CD8-positive, alpha-beta memory T cell (primary cell): ENCODE data around the gene TEKTIP1. TPM values are rescaled to one million over a fixed set of nuclear protein-coding genes. Genes with fewer than 3 reads are reported as not detected.

ENCODE experiments used
- CTCF ChIA-PET: fragments of 350-600 bp; sonication (Branson Sonifier 250); formaldehyde crosslinking; loops from one replicate; lab custom pipeline; 2021; ENCODE audit warnings: antibody characterized with exemption; lab: Charles Lee
- POLR2A ChIA-PET: fragments of 350-600 bp; sonication (Branson Sonifier 250); formaldehyde crosslinking; loops from one replicate; lab custom pipeline; 2021; ENCODE audit warnings: antibody characterized with exemption; lab: Charles Lee
- DNase-seq, 5 donors: peaks; one replicate each; pipeline versions ENCODE4 v3.0.0 to v3.0.0-alpha.2; 2020 to 2022; ENCODE audit warnings: mixed read lengths in 1 of 5
- H3K27ac ChIP-seq: one replicate; pipeline ENCODE4 v1.7.0; 2013; ENCODE audit warnings: low read depth, mild to moderate bottlenecking, low read length, moderate library complexity
- H3K27me3 ChIP-seq: 2 replicates; pipeline ENCODE4 v1.7.0; 2013; ENCODE audit warnings: low read length, mild to moderate bottlenecking; ENCODE audit not compliant: insufficient read depth, poor library complexity, severe bottlenecking
- H3K36me3 ChIP-seq: 2 replicates; pipeline ENCODE4 v1.7.0; 2013; ENCODE audit warnings: mild to moderate bottlenecking, low read length, moderate library complexity; ENCODE audit not compliant: insufficient read depth
- H3K4me1 ChIP-seq: 2 replicates; pipeline ENCODE4 v1.7.0; 2013; ENCODE audit warnings: mild to moderate bottlenecking, low read length, moderate library complexity; ENCODE audit not compliant: insufficient read depth
- H3K4me3 ChIP-seq: 2 replicates; pipeline ENCODE4 v1.7.0; 2013; ENCODE audit warnings: mild to moderate bottlenecking, low read length
- H3K9me3 ChIP-seq: 2 replicates; pipeline ENCODE4 v1.7.0; 2013; ENCODE audit warnings: mild to moderate bottlenecking, low read length
- H3K27ac Mint-ChIP-seq, 8 donors: one replicate each; pipeline ENCODE4 v1.8.0; 2020 to 2021; ENCODE audit warnings: mixed read lengths in 8 of 8, mild to moderate bottlenecking in 6 of 8, inconsistent platforms in 3 of 8, moderate library complexity in 3 of 8
- H3K27me3 Mint-ChIP-seq, 2 donors: one replicate each; pipeline ENCODE4 v1.8.0; 2020 to 2021; ENCODE audit warnings: mixed read lengths in 2 of 2, mild to moderate bottlenecking in 1 of 2, moderate library complexity in 1 of 2
- H3K36me3 Mint-ChIP-seq, 3 donors: one replicate each; pipeline ENCODE4 v1.8.0; 2020 to 2021; ENCODE audit warnings: mixed read lengths in 3 of 3, inconsistent platforms in 1 of 3, mild to moderate bottlenecking in 1 of 3
- H3K4me1 Mint-ChIP-seq, 3 donors: one replicate each; pipeline ENCODE4 v1.8.0; 2020 to 2021; ENCODE audit warnings: mixed read lengths in 3 of 3, inconsistent platforms in 1 of 3, mild to moderate bottlenecking in 1 of 3
- H3K4me3 Mint-ChIP-seq, 7 donors: one replicate each; pipeline ENCODE4 v1.8.0; 2020 to 2021; ENCODE audit warnings: mixed read lengths in 7 of 7, mild to moderate bottlenecking in 6 of 7, moderate library complexity in 4 of 7, inconsistent platforms in 2 of 7
- H3K9me3 Mint-ChIP-seq, 5 donors: one replicate each; pipeline ENCODE4 v1.8.0; 2020 to 2022; ENCODE audit warnings: mixed read lengths in 5 of 5, mild to moderate bottlenecking in 3 of 5, moderate library complexity in 2 of 5, inconsistent platforms in 1 of 5
- polyA plus RNA-seq: library from polyadenylated mRNA; unstranded; fragments of 300-500 nt; fragmentation: Illumina TruSeq; gene quantifications from one replicate; pipeline ENCODE4 v1.2.3, GENCODE V29; 2021
- total RNA-seq, 2 experiments: library from RNA; stranded (reverse); gene quantifications; one replicate each; pipeline ENCODE4 v1.2.3, GENCODE V29; 2021

TEKTIP1 gene
- total and polyA plus RNA-seq, 3 experiments from 2014 or later: 0.38 to 1.2 (median 1.0) TPM

DNA sequence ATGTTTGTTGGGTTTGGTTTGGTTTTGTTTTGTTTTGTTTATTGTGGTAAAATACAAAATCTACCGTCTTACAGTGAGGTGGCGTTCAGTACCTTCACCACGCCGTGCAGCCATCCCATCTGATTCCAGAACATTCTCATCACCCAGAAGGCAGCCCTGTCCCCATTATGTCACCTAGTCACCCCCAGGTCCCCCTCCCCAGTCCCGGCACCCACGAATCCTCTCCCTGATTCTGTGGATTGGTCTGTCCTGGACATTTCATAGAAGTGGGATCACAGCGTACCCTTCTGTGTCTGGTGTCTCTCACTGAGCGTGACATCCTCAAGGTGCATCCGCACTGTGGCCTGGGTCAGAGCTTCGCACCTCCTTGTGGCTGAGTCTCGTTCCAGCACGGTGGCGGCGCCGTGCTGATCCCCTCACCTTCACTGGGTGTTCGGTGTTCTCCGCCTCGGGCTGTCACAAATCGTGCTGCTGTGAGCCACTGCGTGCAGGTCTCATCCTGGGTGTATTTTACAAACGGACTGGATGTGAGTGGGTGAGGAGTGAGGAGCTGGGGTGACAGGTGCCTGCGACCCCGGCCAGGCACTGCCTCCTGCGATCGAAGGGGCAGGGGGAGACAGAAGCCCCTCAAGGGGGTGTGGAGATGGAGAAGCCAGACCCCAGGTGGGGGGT lies 580 bp upstream of the TEKTIP1 start:
- Histone ChIP-seq H3K4me1 (no peaks in the 10 kb centered on the region), H3K9me3 (no peaks in the 10 kb centered on the region), H3K27me3 (no peaks in the 10 kb centered on the region), H3K4me3 (no peak overlapping the region), H3K36me3 (no peaks in the 10 kb centered on the region), H3K27ac (no peak overlapping the region)
- peak overlapping the region in 1 of 7 donors; percentile 36 for H3K4me3 Mint-ChIP-seq
- H3K9me3 Mint-ChIP-seq: no peaks in the 10 kb centered on the region
- H3K27me3 Mint-ChIP-seq: no peaks in the 10 kb centered on the region
- peaks cover 0 to 1% (median 0%) of the 10 kb centered on the region in 3 donors for H3K4me1 Mint-ChIP-seq
- POLR2A ChIA-PET: no interaction called here
- no peak for DNase-seq
- H3K27ac Mint-ChIP-seq: peak overlapping the region in 5 of 8 donors; percentile 6 to 64 (median 43)
- H3K36me3 Mint-ChIP-seq: peaks cover 0 to 43% (median 3%) of the 10 kb centered on the region in 3 donors
- CTCF ChIA-PET: no interaction called here

DNA sequence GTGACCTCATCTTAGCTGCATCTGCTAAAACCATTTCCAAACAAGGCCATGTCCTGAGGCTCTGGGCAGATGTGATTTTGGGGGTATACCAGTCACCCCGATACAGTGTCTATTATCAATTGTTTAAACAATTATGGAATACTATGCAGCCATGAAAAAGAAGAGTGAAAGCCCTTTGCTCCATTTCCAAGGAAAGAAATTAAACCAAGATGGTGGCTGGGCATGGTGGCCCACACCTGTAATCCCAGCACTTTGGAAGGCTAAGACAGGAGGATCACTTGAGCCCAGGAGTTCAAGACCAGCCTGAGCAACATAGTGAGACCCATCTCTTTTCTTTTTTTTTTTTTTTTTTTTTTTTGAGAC lies 763 bp downstream of the TEKTIP1 start:
- Histone ChIP-seq H3K36me3 (no peaks in the 10 kb centered on the region), H3K4me1 (no peaks in the 10 kb centered on the region), H3K4me3 (no peak overlapping the region), H3K27me3 (no peaks in the 10 kb centered on the region), H3K27ac (no peak overlapping the region), H3K9me3 (no peaks in the 10 kb centered on the region)
- Mint-ChIP-seq H3K4me1 (peaks cover 0 to 1% (median 0%) of the 10 kb centered on the region in 3 donors), H3K27me3 (no peaks in the 10 kb centered on the region), H3K4me3 (no peak overlapping the region), H3K36me3 (peaks cover 0 to 33% (median 3%) of the 10 kb centered on the region in 3 donors), H3K9me3 (no peaks in the 10 kb centered on the region), H3K27ac (peak overlapping the region in 2 of 8 donors; percentile 42 to 61)
- CTCF ChIA-PET: interaction anchor here (0.6 kb wide), 1 partner anchor 42 kb away, joined by 4 read pairs; no protein-coding TSS in a partner anchor
- DNase-seq: no peak
- POLR2A ChIA-PET: no interaction called here

DNA sequence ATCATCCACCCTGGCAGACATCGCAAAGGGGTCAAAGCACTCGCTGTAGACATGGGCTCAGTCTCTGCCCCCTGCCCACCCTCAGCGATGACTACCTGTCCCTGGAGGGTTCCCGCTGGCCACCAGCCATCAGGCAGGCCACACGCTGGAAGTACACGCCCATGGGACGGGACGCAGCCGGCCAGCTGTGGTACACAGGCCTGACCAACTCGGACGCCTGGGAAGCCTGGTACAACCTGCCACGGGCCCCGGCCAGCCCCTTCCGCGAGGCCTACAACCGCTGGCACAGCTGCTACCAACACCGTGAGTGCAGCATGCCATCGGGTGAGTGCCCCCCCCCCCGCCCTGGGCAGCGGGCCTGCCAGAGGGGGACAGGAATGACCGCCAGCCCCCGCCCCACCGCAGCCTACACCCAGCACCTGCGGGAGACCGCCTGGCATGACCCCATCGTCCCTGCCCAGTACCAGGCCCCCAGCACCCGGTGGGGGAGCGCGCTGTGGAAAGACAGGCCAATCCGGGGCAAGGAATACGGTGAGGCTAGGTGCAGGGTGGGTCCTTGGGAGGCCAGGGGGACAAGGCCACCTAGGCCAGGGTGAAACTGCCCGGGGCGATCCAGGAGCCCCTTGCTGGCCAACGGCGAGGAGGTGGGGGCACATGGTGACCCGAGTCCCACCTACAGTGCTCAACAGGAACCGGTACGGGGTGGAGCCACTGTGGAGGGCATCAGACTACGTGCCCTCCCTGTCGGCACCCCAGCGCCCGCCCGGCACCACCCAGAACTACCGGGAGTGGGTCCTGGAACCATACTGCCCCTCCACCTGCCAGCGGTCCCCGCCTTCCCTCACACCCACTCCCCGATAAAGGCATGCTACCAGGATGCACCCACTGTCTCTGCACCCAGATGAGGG lies 4.4 kb downstream of the TEKTIP1 start:
- H3K4me1 ChIP-seq: no peaks in the 10 kb centered on the region

DNA sequence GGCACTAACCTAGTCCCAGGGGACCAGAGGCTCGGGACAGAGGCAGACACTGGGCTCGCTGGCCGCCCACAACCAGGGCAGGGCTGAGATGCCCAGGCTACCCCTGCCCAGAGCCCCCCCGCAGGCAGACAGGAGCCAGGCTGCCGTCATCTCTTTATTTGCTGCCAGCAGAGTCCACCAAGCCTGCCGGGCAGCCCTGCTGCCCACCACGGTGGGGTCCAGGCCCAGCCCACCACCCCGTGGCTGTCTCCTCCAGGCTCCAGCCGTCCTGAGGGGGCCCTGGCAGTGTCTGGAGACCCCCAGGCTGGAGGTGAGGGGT lies 5.0 kb downstream of the TEKTIP1 start:
- Mint-ChIP-seq H3K4me3 (no peak overlapping the region), H3K36me3 (peaks cover 0 to 39% (median 5%) of the 10 kb centered on the region in 3 donors), H3K9me3 (no peaks in the 10 kb centered on the region), H3K27me3 (no peaks in the 10 kb centered on the region), H3K27ac (no peak overlapping the region), H3K4me1 (peaks cover 5 to 12% (median 8%) of the 10 kb centered on the region in 3 donors)
- no peak for DNase-seq
- ChIA-PET CTCF (interaction anchor here (0.8 to 4.8 kb wide), 5 partner anchors 13 to 165 kb away, joined by 3 to 62 read pairs (median 3); partner anchors contain the start of gene MFSD12), POLR2A (interaction anchor here (0.6 to 3.0 kb wide), 2 partner anchors 11 to 175 kb away, joined by 4 to 14 read pairs; no protein-coding TSS in a partner anchor)
- no peaks in the 10 kb centered on the region for H3K27me3 ChIP-seq
- H3K4me3 ChIP-seq: no peak overlapping the region
- no peaks in the 10 kb centered on the region for H3K4me1 ChIP-seq
- peaks cover 11% of the 10 kb centered on the region for H3K36me3 ChIP-seq
- no peaks in the 10 kb centered on the region for H3K9me3 ChIP-seq
- no peak overlapping the region for H3K27ac ChIP-seq

More for the DNA sequence above, 4.4 kb downstream of the TEKTIP1 start:
- H3K9me3 Mint-ChIP-seq: no peaks in the 10 kb centered on the region
- H3K27ac Mint-ChIP-seq: no peak overlapping the region
- no peak for DNase-seq
- POLR2A ChIA-PET: interaction anchor here (0.6 to 3.0 kb wide), 2 partner anchors 11 to 176 kb away, joined by 4 to 14 read pairs; no protein-coding TSS in a partner anchor
- H3K4me3 Mint-ChIP-seq: no peak overlapping the region
- peaks cover 11% of the 10 kb centered on the region for H3K36me3 ChIP-seq
- H3K9me3 ChIP-seq: no peaks in the 10 kb centered on the region
- H3K27me3 ChIP-seq: no peaks in the 10 kb centered on the region
- H3K27ac ChIP-seq: no peak overlapping the region
- peaks cover 0 to 35% (median 5%) of the 10 kb centered on the region in 3 donors for H3K36me3 Mint-ChIP-seq
- no peak overlapping the region for H3K4me3 ChIP-seq
- CTCF ChIA-PET: interaction anchor here (0.8 to 4.8 kb wide), 3 partner anchors 13 to 166 kb away, joined by 3 to 62 read pairs (median 3); partner anchors contain the start of gene MFSD12
- no peaks in the 10 kb centered on the region for H3K27me3 Mint-ChIP-seq
- peaks cover 5 to 12% (median 8%) of the 10 kb centered on the region in 3 donors for H3K4me1 Mint-ChIP-seq

DNA sequence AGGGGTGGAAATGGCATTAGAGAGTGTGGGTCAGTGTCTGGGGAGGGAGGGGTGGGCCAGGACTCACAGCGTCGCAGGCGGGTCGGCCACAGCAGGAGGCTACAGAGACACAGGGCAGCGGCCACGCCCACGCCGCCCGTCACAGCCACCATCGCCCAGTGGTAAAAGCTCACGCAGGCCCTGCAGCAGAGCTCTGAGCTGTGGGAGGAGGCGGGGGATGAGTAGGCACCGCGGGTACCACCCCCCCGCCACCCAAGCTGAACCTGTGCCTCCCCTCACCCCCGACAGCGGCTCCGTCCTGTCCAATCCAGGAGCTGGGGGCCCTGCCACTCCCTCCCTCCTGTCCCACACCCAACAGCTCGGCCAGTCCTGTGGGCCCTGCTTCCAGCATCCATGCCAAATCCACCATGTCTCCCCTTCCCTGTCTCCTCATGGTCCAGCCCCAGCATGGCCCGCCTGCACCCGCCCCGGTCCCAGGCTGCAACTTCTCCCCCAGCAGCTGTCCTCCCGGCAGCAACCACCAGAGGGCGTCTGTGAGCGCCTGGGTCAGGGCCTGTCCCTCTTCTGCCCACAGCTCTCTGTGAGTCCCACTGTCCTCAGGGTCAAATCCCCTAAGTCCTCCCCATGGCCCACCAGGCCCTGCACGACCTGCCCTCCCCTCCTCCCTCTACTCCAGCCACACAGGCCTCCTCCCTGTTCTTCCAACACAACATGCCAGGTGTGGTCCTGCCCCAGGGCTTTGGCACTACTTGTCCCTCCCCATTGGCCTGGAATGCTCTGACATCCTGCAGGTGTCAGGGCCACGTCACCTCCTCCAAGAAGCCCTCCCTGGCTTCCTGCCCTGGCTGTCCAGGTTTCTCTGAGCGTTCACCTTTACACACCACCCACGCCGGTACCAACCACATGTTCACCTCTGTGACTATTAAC lies 6.0 kb downstream of the TEKTIP1 start:
- Mint-ChIP-seq H3K27me3 (no peaks in the 10 kb centered on the region), H3K27ac (peak overlapping the region; percentile 47 to 86 (median 70)), H3K4me1 (peaks cover 5 to 12% (median 8%) of the 10 kb centered on the region in 3 donors), H3K36me3 (peaks cover 0 to 40% (median 2%) of the 10 kb centered on the region in 3 donors), H3K9me3 (no peaks in the 10 kb centered on the region), H3K4me3 (no peak overlapping the region)
- DNase-seq: peak; percentile 63 to 81 (median 72)
- H3K9me3 ChIP-seq: no peaks in the 10 kb centered on the region
- no peaks in the 10 kb centered on the region for H3K27me3 ChIP-seq
- ChIA-PET POLR2A (interaction anchor here (0.5 to 3.0 kb wide), 4 partner anchors 10 to 40 kb away, joined by 3 to 14 read pairs (median 4); no protein-coding TSS in a partner anchor), CTCF (interaction anchor here (0.8 to 4.8 kb wide), 17 partner anchors 11 to 164 kb away, joined by 3 to 62 read pairs (median 4); partner anchors contain the start of genes GIPC3 and MFSD12)
- no peak overlapping the region for H3K27ac ChIP-seq
- peaks cover 11% of the 10 kb centered on the region for H3K36me3 ChIP-seq
- H3K4me3 ChIP-seq: no peak overlapping the region
- no peaks in the 10 kb centered on the region for H3K4me1 ChIP-seq

DNA sequence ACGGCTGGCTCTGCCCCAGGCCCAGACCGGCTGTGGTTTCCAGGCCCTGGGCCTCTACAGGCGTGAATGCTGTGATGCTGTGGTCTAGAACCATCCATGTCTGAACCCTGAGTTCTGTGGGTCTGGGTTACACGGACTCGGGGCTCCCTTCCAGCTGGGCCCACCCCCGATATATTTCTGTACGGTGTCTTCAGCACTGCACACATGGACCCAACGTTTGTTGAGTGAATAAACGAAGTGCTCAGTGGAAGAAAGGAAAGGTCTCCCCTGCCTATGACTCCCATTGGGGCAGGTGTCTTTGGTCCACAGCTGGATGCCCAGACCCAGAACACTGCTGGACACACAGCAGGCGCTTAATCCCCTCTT lies 6.7 kb downstream of the TEKTIP1 start:
- H3K27ac ChIP-seq: no peak overlapping the region
- H3K36me3 ChIP-seq: peaks cover 12% of the 10 kb centered on the region
- no peaks in the 10 kb centered on the region for H3K27me3 Mint-ChIP-seq

DNA sequence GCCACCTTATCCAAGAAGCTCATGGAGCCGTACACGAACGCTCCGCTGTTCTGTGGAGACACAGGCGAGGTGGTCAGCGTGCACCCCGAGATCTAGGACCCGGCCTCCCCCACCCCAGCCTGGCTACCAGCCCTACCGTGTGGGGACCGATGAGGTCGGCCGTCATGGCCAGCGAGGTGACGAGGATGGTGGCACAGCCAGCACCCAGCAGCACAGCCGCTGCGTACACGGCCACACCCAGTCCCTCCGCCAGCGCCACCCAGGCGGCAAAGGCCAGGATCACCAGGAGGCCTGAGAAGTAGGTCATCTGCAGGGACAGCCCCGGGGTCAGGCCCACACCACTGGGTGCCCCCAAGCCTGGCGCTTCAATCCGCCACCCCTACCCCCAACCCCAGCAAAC lies 7.1 kb downstream of the TEKTIP1 start:
- Histone ChIP-seq H3K36me3 (peaks cover 16% of the 10 kb centered on the region), H3K9me3 (no peaks in the 10 kb centered on the region), H3K27me3 (no peaks in the 10 kb centered on the region), H3K4me3 (no peak overlapping the region), H3K4me1 (no peaks in the 10 kb centered on the region), H3K27ac (no peak overlapping the region)
- POLR2A ChIA-PET: interaction anchor here (3.0 kb wide), 1 partner anchor 8 kb away, joined by 14 read pairs; no protein-coding TSS in a partner anchor
- Mint-ChIP-seq H3K36me3 (peaks cover 0 to 46% (median 2%) of the 10 kb centered on the region in 3 donors), H3K4me3 (no peak overlapping the region), H3K4me1 (peaks cover 5 to 16% (median 10%) of the 10 kb centered on the region in 3 donors), H3K9me3 (no peaks in the 10 kb centered on the region), H3K27ac (peak overlapping the region in 3 of 8 donors; percentile 38 to 51 (median 47)), H3K27me3 (no peaks in the 10 kb centered on the region)
- no peak for DNase-seq
- CTCF ChIA-PET: interaction anchor here (0.6 to 4.8 kb wide), 9 partner anchors 11 to 484 kb away, joined by 3 to 62 read pairs (median 5); partner anchors contain the start of genes GIPC3 and MFSD12

More for the DNA sequence above, 6.7 kb downstream of the TEKTIP1 start:
- Mint-ChIP-seq H3K27ac (peak overlapping the region in 5 of 8 donors; percentile 4 to 51 (median 38)), H3K4me3 (no peak overlapping the region), H3K4me1 (peaks cover 5 to 12% (median 8%) of the 10 kb centered on the region in 3 donors), H3K36me3 (peaks cover 0 to 42% (median 2%) of the 10 kb centered on the region in 3 donors), H3K9me3 (no peaks in the 10 kb centered on the region)
- DNase-seq: no peak
- H3K4me1 ChIP-seq: no peaks in the 10 kb centered on the region
- H3K4me3 ChIP-seq: no peak overlapping the region
- CTCF ChIA-PET: interaction anchor here (0.8 to 4.8 kb wide), 11 partner anchors 11 to 74 kb away, joined by 3 to 62 read pairs (median 5); partner anchors contain the start of genes GIPC3 and MFSD12
- no peaks in the 10 kb centered on the region for H3K9me3 ChIP-seq
- POLR2A ChIA-PET: interaction anchor here (1.0 to 3.0 kb wide), 3 partner anchors 9 to 39 kb away, joined by 4 to 14 read pairs (median 4); no protein-coding TSS in a partner anchor
- H3K27me3 ChIP-seq: no peaks in the 10 kb centered on the region
